HG02943 (cell line): Measurements from ENCODE around the gene SH3GL2.
"Not testable (repeated sequence)": the region's sequence is repeated elsewhere in the genome, so short reads cannot be mapped to it uniquely, and the experiment has no call there.

ENCODE experiments used
- ATAC-seq: cut with Tn5 transposase; IDR thresholded peaks from one replicate; pipeline ENCODE4 v1.9.1; 2021; ENCODE audit warnings: mild to moderate bottlenecking, low read depth, moderate library complexity; ENCODE audit not compliant: unreplicated experiment

The SH3GL2 gene

DNA sequence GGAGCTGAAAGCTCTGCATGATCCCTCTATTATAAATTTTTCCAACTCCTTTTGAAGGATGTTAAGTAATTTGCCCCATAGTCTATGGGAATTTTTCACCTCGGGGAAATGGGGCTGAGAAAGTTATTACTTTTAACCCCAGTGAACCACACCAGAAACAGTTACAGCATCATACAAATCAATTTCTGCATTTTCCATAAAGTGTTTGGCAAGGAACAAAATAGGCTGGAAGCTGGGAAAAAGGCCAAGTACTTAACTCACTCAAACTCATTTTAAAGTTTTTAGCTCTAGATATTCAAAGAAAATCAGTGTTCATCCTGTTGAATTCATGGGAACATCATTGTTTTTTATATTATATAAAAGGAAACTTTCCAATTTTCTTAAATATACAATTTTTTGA lies 160.9 kb downstream of the SH3GL2 start:
- ATAC-seq: no peak

DNA sequence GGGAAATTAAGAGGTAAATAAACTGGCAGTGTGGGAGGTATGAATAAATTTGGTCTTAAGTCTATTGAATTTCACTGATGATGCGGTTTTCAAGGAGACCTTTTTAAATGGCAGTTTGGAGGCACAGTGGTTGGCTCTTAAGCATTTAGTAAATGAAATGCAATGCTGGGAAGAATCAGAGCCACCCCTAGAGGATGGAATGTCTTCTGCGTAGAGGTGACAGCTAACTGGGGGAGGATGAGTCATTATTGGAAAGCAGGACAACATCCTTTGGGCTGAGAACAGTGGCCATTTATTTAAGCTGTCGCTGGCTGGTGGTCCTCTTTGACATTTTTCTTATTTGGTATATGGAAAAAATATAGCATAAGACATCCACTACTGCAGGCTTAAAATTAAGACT lies 163.2 kb downstream of the SH3GL2 start:
- no peak for ATAC-seq

DNA sequence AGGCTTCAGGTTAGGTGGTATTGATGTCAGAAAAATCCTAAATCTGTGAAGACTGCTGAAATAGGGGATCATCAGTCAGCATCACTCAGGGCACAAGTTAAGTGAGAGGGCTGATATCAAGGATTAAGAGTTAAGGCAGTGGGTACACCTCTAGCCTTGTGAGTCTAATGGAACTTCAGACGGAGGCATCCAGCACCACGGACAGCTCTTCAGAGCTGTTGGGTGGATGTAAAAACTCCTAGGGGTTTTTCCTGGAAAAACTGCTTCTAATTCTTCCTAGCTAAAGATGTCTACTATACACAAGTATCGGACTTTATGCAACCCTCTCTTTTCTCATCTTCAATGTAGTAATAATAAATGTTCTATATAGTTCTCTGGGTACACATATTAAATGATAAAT lies 165.9 kb downstream of the SH3GL2 start:
- no peak for ATAC-seq

DNA sequence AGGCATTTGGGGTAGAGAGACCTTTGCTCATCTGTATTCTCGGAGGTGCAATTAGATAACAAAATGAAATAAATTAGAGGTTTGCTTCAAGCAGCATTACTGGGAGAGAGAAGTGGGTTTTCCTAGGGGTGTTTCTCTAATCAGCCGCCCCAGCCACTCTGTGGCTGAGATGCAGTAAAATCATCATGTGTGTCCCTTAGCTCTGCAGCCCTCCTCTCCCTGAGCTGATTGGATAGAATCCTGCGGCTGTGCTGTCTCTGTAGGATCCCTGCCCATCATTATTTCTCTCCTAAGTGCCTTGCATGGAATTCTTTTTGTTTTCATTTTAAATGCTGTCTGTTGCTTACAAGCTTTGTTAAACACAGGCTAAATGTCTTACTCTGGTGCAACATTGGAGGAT lies 171.4 kb downstream of the SH3GL2 start:
- no peak for ATAC-seq

DNA sequence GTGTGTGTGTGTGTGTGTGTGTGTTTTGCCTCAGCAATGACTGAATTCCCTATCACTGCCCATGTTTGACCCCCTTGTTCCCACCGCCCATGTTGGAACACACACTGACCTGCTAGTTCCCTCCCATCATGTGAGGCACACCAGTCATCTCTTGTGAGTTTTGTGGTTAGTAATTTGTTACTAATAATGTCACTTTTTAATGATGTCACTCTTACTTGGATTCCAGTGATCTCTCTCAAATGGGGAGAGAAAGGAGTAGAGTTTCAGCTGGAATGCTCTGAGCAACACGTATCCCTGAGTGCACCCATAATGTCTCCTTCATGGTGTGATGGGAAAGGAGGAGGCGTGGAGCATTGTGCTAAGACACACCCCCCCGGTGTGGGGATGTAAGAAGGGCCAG lies 172.6 kb downstream of the SH3GL2 start:
- ATAC-seq: no peak

DNA sequence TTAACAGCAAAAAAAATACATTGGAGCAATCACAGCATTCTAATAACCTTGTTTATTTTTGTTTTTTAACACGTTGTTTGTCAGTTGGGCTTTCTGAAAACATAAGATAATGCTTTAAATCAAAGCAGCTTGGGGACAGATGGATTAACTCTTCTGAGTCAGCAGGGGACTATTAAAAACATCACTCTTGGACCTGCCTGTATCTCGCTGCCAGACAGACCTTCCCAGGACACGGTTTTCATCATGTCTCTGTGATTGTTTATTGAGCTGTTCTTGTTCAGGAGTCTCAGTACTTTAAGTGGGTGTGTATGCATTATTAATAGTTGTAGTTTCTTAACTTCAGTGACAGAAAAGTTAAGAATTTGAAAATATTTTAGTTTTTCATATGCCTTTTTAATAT lies 173.2 kb downstream of the SH3GL2 start:
- no peak for ATAC-seq

DNA sequence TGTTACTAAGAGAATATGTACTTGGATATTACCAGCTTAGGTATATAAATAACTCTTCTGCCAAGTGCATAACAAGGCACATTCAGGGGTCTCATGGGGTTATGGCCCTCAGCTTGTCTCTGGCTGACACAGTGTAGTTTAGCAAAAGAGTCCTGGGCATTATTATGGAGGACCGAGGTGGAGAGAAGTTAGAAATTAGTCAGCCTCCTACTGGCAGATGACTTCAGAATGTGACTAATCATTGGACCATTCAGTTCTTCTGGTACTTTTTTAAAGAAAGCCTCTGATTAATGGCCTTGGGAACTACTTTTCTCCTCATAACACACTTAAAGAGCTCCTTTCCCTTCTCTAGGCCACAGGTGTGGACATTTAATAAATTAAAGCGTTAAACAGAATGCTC lies 178.9 kb downstream of the SH3GL2 start:
- ATAC-seq: no peak

DNA sequence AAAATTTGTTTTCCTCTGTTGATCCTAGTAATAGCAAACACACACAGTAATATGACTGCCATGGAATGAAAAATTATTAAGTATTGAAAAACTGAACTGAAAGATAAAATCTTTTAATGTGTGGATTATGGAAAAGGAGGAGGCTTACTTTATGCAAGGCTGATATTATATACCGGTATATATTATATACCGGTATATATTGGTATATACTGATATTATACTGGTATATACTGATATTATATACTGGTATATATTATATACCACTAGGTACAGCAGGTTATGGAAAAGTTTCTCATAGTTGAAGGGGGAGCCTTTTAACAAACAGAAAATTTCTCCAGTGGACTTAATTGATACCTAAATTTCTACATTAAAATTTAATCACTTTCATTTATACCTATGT lies 181.4 kb downstream of the SH3GL2 start:
- ATAC-seq: no peak

DNA sequence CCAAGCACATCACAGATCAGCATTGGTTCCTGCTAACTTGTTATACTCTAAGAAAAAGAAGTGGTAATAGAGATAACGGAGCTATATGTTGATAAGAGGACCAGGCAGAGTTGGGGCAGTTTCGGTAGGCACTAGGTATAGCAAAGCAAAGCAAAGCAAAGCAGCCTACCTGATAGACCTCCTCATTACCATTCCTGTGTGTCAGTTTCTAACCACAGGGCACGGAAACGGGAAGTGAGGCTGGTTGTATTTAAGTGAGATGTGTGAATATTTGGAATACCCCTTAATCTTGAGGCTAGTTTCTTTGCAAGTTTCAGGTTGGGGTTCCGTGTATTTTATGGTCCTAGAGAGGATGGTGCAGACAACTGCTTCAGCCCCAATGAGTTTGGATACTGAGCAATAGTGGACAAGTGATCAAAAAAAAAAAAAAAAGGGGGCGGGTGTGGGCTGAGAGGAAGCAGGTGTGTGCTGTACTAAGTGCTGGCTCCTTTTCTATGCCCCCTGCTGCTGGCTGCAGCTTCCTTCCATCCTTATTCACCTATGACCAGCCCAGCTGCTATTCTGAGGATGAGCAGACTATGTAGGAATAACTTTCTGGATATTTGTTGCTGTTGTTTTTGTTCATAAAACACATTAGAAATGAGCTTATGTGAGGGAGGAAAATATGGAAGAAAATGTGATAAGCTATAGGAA lies 183.3 kb downstream of the SH3GL2 start:
- ATAC-seq: no peak

DNA sequence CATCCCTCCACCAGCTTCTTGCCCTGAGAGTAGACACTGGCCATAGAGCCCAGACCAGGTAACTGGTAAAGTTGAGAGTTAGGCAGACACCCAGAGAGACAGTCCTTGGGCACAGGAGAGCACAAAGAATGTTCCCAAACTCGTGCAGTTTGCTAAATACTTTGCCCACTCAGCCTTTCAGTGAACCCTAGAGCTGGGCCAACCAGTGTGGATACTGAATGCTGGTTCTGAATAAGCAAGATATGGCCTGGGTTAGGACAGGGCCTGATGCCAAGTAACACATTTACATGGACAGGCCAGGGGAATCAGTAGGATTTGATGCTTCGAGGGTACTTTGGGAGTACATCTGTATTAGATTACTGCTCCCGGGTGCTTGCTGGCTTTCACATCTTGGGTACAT lies 185.4 kb downstream of the SH3GL2 start:
- ATAC-seq: no peak

DNA sequence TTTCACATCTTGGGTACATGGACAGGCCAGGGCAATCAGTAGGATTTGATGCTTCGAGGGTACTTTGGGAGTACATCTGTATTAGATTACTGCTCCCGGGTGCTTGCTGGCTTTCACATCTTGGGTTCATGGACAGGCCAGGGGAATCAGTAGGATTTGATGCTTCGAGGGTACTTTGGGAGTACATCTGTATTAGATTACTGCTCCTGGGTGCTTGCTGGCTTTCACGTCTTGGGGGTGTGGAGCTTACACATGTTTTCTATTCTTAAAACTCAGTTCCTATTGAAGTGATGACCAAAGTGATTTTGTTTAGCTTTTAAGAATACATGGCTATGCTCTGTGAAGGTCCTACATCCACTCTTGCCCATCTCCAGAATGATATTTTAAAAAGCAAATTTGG lies 186.3 kb downstream of the SH3GL2 start:
- not testable (repeated sequence) for ATAC-seq

DNA sequence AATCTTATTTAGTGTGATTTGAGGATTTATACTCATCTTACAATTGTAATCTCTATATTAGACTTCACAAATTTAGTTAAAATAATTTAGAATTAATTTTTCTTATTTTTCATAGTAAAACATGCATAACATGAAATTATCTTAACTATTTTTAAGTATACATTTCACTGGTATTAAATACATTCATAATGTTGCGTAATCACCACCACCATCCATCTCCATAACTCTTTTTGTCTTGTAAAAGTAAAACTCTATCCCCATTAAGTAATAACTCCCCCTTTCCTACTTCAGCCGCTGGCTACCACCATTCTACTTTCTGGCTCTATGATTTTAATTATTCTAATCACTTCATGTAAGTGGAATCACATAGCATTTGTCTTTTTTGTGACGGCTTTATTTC lies 193.4 kb downstream of the SH3GL2 start:
- no peak for ATAC-seq

DNA sequence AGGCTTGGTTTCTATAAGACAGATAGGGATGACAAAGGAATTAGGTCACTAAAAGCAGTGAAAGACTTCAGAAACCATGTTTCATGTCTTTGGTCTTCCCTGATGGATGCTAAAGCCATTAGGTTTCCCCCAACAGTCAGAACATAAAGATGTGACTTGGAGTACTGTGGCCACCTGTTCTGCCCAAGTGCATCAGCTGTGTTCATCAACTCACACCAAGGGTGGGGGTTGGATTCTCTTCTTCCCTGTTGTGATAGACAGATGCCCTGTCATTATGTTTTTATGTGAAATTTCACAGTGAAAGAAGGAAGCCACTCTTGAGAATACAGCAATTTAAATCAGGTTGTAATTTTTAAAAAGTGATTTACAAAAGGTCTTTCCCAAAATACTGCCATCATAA lies 196.8 kb downstream of the SH3GL2 start:
- no peak for ATAC-seq

DNA sequence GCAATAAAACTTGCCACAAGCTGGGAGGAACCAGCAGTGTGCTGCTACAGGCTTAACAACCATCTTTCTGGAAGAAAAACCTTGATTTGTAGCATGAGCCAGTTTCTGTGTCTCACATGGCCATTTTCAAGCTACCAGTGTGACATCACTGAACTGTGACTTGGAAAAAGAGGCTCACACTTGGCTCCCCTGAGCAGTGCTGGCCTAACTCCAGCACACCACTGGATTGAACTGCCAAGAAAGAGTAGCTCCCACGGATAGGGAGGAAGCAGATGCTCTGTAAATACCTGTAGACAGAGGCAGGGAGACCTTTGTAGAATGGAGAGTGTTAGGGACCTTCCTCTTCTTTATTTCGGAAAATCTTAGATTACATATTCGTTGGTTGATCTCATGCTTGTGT lies 197.9 kb downstream of the SH3GL2 start:
- ATAC-seq: no peak

DNA sequence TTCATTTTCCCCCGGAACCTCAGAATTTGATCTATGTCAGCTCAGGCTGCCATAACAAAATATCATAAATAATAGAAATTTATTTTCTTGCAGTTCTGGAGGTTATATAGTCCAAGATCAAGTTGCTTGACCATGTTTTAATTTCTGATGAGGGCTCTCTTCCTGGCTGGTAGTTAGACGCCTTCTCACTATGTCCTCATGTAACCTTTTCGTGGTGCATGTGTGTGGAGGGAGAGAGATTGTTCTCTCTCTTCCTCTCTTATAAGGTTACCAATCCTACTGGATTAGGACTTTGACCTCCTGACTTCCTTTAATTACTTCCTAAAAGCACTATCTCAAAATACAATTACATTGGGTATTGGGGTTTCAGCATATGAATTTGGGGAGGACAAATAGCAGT lies 198.6 kb downstream of the SH3GL2 start:
- ATAC-seq: no peak

DNA sequence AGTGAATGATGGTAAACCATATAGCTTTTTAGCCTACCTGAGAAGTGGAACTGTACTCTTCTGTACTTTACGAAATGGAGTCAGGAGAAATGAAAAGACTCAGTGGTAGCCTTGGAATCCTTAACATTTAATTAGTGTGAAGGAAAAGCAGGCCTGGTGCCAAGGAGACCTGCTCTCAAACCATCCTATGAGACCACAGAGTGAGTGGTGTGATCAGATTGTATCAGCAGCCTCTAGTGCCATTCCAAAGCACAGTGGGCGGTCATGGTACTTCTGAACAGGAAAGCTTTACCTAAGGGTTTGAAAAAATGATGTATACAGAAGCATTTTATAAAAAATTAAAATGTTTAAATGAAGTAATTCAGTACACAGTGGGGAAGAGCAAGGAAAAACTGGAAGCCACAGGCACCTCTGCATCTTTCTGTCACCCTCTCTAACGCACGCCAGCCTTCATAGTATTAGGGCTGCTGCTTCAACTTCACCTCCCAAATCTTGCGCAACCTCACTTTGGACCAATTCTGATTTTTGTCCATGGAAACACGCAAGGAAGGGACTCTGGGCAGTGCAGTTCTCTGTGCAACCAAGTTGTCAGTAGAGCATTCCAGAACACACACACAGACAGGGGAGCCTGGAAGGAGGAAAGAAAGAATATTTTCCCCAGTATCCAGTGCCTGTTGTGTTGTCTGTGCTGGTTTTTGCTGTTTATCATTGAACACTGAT lies 203.7 kb downstream of the SH3GL2 start:
- ATAC-seq: no peak

DNA sequence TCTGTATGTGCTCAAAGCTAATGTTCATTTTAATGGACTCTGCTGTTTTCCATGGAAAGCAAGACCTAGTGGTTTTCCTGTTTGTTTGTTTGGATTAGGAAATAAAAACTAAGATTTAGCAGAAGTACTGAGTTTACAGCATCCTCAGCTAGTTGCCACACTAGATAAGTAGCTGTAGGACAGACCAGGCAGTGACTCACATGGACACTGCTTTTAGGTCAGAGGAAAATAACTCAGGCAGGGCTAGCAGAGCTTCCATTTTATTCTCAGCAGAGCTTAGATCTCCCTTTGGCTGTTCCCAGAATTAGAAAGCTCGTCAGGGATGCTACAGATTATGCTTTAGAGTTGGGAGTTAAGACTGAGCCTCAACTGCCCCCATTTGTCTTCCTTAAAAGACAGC lies 204.4 kb downstream of the SH3GL2 start:
- no peak for ATAC-seq

DNA sequence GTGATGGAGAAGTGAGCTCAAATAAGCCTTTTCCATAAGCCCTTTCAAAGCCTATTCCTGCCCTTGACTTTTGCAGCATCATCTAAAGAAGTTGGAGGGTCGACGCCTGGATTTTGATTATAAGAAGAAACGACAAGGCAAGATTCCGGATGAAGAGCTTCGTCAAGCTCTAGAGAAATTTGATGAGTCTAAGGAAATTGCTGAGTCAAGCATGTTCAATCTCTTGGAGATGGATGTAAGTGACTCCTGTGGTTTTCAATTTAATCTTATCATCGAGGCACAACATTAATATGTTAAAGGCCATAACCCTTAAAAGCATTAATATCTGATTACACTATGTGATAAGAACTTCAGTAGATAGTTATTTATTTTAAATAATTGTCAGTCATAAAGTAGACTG lies 210.4 kb downstream of the SH3GL2 start:
- ATAC-seq: no peak

DNA sequence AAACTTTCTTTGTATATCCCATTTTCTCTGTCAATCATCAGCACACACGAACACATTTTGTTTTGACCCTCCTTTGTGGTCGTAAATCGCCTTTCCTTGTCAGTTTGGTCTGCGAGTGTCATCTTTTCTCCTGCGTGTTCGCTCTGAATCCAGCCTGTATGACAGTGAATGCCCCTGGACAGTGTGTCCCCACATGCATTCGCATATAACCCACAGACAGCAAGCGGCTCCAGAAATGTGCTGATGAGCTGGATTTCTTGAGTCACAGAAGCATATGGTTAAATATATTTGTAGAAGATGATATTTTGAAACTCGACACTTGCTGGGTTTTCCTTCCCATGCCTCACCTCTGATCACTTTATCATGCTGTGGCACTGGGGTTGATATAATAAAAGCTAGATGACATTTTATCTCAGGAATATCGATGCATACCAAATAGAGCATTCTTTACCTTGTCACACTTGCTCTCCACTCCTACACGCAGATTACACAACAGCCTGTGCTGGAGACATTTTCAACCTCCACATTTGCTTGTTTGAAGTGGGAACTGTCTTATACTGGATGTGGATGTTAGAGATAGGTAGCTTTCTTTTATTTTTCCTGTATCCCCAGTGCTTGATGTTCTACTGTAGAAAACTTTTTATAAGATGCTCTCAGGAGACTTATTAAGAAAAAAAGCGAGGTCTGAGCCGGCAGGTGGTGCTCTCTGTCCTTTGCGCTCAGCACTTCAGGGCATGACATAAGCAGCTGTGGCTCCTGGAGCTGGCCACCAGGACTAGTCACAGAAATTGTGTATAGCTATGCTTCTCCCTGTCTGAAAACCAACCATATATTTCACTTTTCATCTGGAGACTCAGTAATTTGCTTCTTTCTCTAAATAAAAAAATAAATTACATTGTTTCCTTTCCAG lies 215.1 kb downstream of the SH3GL2 start:
- ATAC-seq: no peak

DNA sequence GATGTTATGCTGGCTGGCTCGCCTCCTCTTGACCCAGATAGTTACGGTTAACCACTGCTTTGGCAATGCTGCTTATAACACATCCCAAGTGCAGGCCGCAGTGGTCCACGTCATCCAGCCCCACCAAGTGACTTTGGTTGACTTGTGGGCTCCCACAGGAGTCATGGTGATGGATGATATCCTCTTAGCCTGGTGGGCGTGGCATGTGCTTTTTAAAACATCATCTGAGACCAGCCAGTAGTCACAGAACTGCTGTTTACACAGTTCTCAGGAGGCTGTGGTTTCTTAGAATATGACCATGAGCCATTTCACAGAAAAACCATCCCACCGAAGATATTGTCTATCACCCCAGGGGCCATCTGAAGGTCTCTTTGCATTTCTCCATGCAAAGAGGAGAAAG lies 216.9 kb downstream of the SH3GL2 start:
- no peak for ATAC-seq

DNA sequence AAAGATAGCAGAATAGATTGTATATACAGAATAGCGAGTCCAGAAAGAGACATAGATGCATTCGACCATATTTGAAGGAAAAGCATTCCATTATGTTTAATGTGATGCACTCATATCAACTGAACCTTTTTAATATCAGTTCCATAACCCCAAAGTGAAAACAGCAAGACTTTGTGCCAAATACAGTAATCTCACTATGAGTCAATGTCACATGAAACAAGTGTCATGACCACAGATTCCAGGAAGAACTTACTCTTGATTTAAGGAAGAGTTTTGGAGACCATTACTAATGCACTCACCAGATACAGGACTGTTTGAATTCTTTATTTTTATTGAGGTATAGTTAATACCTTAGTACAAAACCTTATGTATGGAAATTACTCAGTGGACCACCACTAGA lies 220.5 kb downstream of the SH3GL2 start:
- no peak for ATAC-seq
